Activated CD8-positive, alpha-beta T cell treated with anti-CD3 and anti-CD28 coated beads for 36 hours (primary cell): ENCODE data around the gene SPATA18. TPM values are rescaled to one million over a fixed set of nuclear protein-coding genes. Genes with fewer than 3 reads are reported as not detected.
"Not testable (repeated sequence)": the region's sequence is repeated elsewhere in the genome, so short reads cannot be mapped to it uniquely, and the experiment has no call there.

Experiments
- ATAC-seq: fragments of 200-7000 bp; cut with Tn5 transposase; one replicate; pipeline ENCODE4 v1.10.0; 2021; ENCODE audit warnings: mild to moderate bottlenecking, moderate library complexity
- CTCF ChIA-PET: fragments of 350-600 bp; sonication (Branson Sonifier 250); formaldehyde crosslinking; loops from one replicate; lab custom pipeline; 2021; ENCODE audit warnings: antibody characterized with exemption; lab: Charles Lee
- POLR2A ChIA-PET: fragments of 350-600 bp; sonication (Branson Sonifier 250); formaldehyde crosslinking; loops from one replicate; lab custom pipeline; 2021; ENCODE audit warnings: antibody characterized with exemption; lab: Charles Lee
- DNase-seq: peaks from one replicate; pipeline ENCODE4 v3.0.0-alpha.2; 2020
- H3K27ac Mint-ChIP-seq: one replicate; pipeline ENCODE4 v1.8.0; 2021; ENCODE audit warnings: mild to moderate bottlenecking, mixed read lengths
- H3K27me3 Mint-ChIP-seq: one replicate; pipeline ENCODE4 v1.8.0; 2021; ENCODE audit warnings: mixed read lengths
- H3K36me3 Mint-ChIP-seq: one replicate; pipeline ENCODE4 v1.8.0; 2021; ENCODE audit warnings: low read depth, mixed read lengths
- H3K4me1 Mint-ChIP-seq: one replicate; pipeline ENCODE4 v1.8.0; 2021; ENCODE audit warnings: low read depth, mixed read lengths
- H3K4me3 Mint-ChIP-seq: one replicate; pipeline ENCODE4 v1.8.0; 2021; ENCODE audit warnings: mild to moderate bottlenecking, moderate library complexity, mixed read lengths
- H3K9me3 Mint-ChIP-seq: one replicate; pipeline ENCODE4 v1.8.0; 2021; ENCODE audit warnings: mixed read lengths
- CTCF ChIP-seq: fragments of 200-600 bp; IDR thresholded peaks from one replicate; pipeline ENCODE4 v1.8.0; 2022; ENCODE audit warnings: antibody characterized with exemption, mild to moderate bottlenecking
- intact Hi-C: fragments of 100-400 bp; cut with micrococcal nuclease; formaldehyde crosslinking; loops from one replicate; pipeline ENCODE4 v1.10.0; 2022
- total RNA-seq, 2 experiments: library from RNA; stranded (reverse); gene quantifications; one replicate each; pipeline ENCODE4 v1.2.3, GENCODE V29; 2021

The SPATA18 gene
- total RNA-seq, 2 experiments from 2014 or later, result 0.58 TPM; not detected in 1

DNA sequence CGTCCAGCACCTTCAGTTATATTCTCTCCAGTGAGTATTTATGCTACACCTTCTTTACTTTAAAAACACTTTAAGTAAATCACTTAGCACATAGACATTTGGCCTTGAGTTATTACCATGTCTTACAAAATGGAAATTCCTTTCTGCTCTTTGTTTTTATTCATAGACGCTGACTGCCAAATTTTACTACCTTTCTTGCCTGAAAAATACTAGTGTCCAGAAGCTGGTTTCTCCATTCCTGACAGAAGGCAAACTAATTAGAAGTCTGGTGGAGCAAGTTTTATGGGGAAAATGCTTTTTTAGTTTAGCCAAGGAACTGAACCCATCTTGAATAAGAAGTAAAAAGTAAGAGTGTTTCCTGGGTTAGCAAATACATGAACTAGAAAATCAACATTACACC lies 65.5 kb downstream of the SPATA18 start:
- H3K27me3 Mint-ChIP-seq, result no peaks in the 10 kb centered on the region

DNA sequence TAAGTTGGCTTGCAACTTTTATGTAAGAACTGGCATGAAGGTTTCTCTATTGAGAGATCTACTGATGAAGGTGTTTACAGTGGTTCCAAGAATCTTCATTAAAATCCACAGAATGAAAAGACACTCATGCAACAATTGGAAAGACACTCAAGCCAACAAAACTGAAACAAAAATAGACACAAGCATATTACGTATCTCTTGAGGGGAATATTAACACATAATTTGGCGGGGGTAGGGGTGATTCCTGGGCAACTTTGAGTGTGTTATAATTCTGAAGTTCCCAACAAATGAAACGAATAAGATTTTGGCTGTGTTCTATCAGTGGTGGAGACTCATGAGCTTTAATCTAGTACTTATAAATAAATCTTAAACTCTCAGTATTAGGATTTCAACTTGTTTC lies 75.1 kb downstream of the SPATA18 start:
- Mint-ChIP-seq H3K9me3 (no peaks in the 10 kb centered on the region), H3K36me3 (no peaks in the 10 kb centered on the region), H3K4me1 (no peaks in the 10 kb centered on the region), H3K27ac (no peak overlapping the region), H3K27me3 (no peaks in the 10 kb centered on the region), H3K4me3 (no peak overlapping the region)
- no peak for DNase-seq
- ATAC-seq, result no peak
- ChIA-PET CTCF (no interaction called here), POLR2A (no interaction called here)
- intact Hi-C loops, result no loop called here
- no peak for TF ChIP-seq CTCF

More for the DNA sequence above, 65.5 kb downstream of the SPATA18 start:
- no peak for TF ChIP-seq CTCF
- ATAC-seq (no peak), DNase-seq (no peak)
- Mint-ChIP-seq H3K4me3 (no peak overlapping the region), H3K4me1 (no peaks in the 10 kb centered on the region), H3K36me3 (no peaks in the 10 kb centered on the region), H3K9me3 (no peaks in the 10 kb centered on the region), H3K27ac (no peak overlapping the region)
- POLR2A ChIA-PET, result no interaction called here
- CTCF ChIA-PET, result no interaction called here
- intact Hi-C loops, result no loop called here

DNA sequence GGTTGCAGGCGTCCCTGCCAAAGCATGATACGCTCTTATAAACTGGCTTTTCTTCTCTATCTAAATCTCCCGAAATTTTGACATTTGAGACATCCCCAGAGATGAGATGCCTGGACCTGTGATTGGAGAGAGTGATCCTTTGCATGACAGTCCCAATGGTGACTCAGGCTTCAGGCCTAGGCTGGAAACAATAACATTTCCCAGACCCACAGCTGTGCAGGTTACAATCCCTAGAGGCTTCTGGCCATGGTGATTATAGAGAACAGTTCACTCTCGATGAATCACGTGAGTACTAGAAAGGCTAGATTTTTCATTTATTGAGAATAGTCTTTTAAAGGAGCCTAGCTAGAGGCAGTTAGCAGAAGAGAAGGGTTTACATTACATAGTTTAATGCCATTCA lies 75.9 kb downstream of the SPATA18 start:
- no peak for DNase-seq
- intact Hi-C loops, result no loop called here
- H3K36me3 Mint-ChIP-seq, result no peaks in the 10 kb centered on the region
- no peak for TF ChIP-seq CTCF
- no peak overlapping the region for H3K27ac Mint-ChIP-seq
- ChIA-PET POLR2A (no interaction called here), CTCF (no interaction called here)
- H3K4me3 Mint-ChIP-seq, result no peak overlapping the region
- H3K4me1 Mint-ChIP-seq, result no peaks in the 10 kb centered on the region
- H3K9me3 Mint-ChIP-seq, result no peaks in the 10 kb centered on the region
- no peak for ATAC-seq
- H3K27me3 Mint-ChIP-seq, result no peaks in the 10 kb centered on the region

DNA sequence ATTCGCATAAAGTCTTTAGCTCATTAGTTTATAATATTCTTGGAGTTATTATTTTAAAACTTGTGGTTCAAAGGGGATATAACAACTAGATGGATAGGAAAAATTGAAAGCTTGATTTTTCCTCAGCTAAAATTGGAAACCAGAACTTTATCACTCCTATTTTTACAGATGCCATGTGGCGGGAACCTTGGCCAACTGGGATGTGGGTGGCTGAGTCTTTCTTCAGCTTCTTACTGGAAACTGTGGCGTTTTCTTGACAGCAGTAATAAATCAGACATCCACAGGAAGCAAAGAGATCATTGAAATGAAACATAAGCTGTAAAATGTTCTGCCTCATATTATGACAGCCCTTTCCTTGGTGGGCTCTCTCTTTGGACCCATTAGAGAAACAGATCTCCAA lies 84.1 kb downstream of the SPATA18 start:
- DNase-seq (no peak), ATAC-seq (no peak)
- H3K27me3 Mint-ChIP-seq, result no peaks in the 10 kb centered on the region
- POLR2A ChIA-PET, result no interaction called here
- H3K4me1 Mint-ChIP-seq, result no peaks in the 10 kb centered on the region
- intact Hi-C loops, result no loop called here
- H3K36me3 Mint-ChIP-seq, result no peaks in the 10 kb centered on the region
- no peak for TF ChIP-seq CTCF
- H3K9me3 Mint-ChIP-seq, result peaks cover 5% of the 10 kb centered on the region
- H3K4me3 Mint-ChIP-seq, result no peak overlapping the region
- CTCF ChIA-PET, result no interaction called here
- H3K27ac Mint-ChIP-seq, result no peak overlapping the region

DNA sequence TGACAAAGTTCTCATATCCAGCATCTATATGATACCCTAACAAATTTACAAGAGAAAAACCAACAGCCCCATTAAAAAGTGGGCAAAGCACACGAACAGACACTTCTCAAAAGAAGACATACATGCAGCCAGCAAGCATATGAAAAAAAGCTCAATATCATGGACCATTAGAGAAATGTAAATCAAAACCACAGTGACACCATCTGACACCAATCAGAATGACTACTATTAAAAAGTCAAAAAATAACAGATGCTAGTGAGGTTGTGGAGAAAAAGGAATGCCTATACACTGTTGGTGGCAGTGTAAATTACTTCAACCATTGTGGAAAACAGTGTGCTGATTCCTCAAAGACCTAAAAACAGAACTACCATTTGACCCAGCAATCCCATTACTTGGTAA lies 86.0 kb downstream of the SPATA18 start:
- H3K27ac Mint-ChIP-seq, intact Hi-C loops, H3K9me3 Mint-ChIP-seq, H3K4me1 Mint-ChIP-seq, POLR2A ChIA-PET, H3K36me3 Mint-ChIP-seq, H3K4me3 Mint-ChIP-seq, ATAC-seq, DNase-seq, H3K27me3 Mint-ChIP-seq, CTCF ChIA-PET: not testable (repeated sequence)

GRCh38 chr4:52142816-52143215 lies 91.7 kb downstream of the SPATA18 start:
- ChIA-PET CTCF (no interaction called here), POLR2A (no interaction called here)
- intact Hi-C loops, result no loop called here
- no peaks in the 10 kb centered on the region for H3K36me3 Mint-ChIP-seq
- no peaks in the 10 kb centered on the region for H3K4me1 Mint-ChIP-seq
- peaks cover 4% of the 10 kb centered on the region for H3K9me3 Mint-ChIP-seq
- ATAC-seq (no peak), DNase-seq (no peak)
- no peak overlapping the region for H3K4me3 Mint-ChIP-seq
- H3K27me3 Mint-ChIP-seq, result no peaks in the 10 kb centered on the region
- no peak overlapping the region for H3K27ac Mint-ChIP-seq
- no peak for TF ChIP-seq CTCF
